Measurements from ENCODE around the gene FGF16. TPM values are rescaled to one million over a fixed set of nuclear protein-coding genes. Genes with fewer than 3 reads are reported as not detected.
"Not testable (repeated sequence)": the region's sequence is repeated elsewhere in the genome, so short reads cannot be mapped to it uniquely, and the experiment has no call there.

Gene FGF16
- total and polyA plus RNA-seq, 4 donors, result 0.30 to 1.1 (median 0.76) TPM

GRCh38 chrX:77493677-77494553 is 46.7 kb downstream of the FGF16 start:
- Histone ChIP-seq H3K27me3 (ENCODE audit: control insufficient read depth, insufficient read depth, low read length) (no peaks in the 10 kb centered on the region), H3K4me3 (ENCODE audit: low read depth, low read length) (no peak overlapping the region), H3K4me1 (ENCODE audit: control insufficient read depth, insufficient read depth, low read length) (no peaks in the 10 kb centered on the region), H3K36me3 (ENCODE audit: control insufficient read depth, insufficient read depth, low read length) (no peaks in the 10 kb centered on the region), H3K27ac (ENCODE audit: low read depth, low read length) (no peak overlapping the region), H3K9me3 (ENCODE audit: control insufficient read depth, insufficient read depth, low read length) (no peaks in the 10 kb centered on the region)
- no peak for DNase-seq (ENCODE audit: low read depth in 4 of 6, low spot score in 6 of 6)
- WGBS (ENCODE audit: insufficient coverage), result 56% methylated on average over 19 of the region's 20 CpGs

- not testable (repeated sequence) for H3K27ac ChIP-seq (ENCODE audit: low read depth, low read length); H3K27me3 ChIP-seq (ENCODE audit: control insufficient read depth, insufficient read depth, low read length); DNase-seq (ENCODE audit: low read depth in 4 of 6, low spot score in 6 of 6); H3K36me3 ChIP-seq (ENCODE audit: control insufficient read depth, insufficient read depth, low read length); H3K4me1 ChIP-seq (ENCODE audit: control insufficient read depth, insufficient read depth, low read length); H3K4me3 ChIP-seq (ENCODE audit: low read depth, low read length); H3K9me3 ChIP-seq (ENCODE audit: control insufficient read depth, insufficient read depth, low read length)
- WGBS (ENCODE audit: insufficient coverage), result no CpG with 5 or more reads among the region's 1 CpG
Observed at GRCh38 chrX:77500164-77500563, 53.0 kb downstream of the FGF16 start.

- no CpG with 5 or more reads among the region's 2 CpGs for WGBS (ENCODE audit: insufficient coverage)
- H3K27me3 ChIP-seq (ENCODE audit: control insufficient read depth, insufficient read depth, low read length), result no peaks in the 10 kb centered on the region
Observed at GRCh38 chrX:77502951-77503525, 55.8 kb downstream of the FGF16 start.

GRCh38 chrX:77505227-77505626 is 58.0 kb downstream of the FGF16 start:
- Histone ChIP-seq H3K27ac (ENCODE audit: low read depth, low read length) (no peak overlapping the region), H3K27me3 (ENCODE audit: control insufficient read depth, insufficient read depth, low read length) (no peaks in the 10 kb centered on the region), H3K9me3 (ENCODE audit: control insufficient read depth, insufficient read depth, low read length) (no peaks in the 10 kb centered on the region), H3K36me3 (ENCODE audit: control insufficient read depth, insufficient read depth, low read length) (no peaks in the 10 kb centered on the region), H3K4me1 (ENCODE audit: control insufficient read depth, insufficient read depth, low read length) (no peaks in the 10 kb centered on the region), H3K4me3 (ENCODE audit: low read depth, low read length) (no peak overlapping the region)
- DNase-seq (ENCODE audit: low read depth in 4 of 6, low spot score in 6 of 6), result no peak
- WGBS (ENCODE audit: insufficient coverage), result 67% methylated on average over 1 of the region's 2 CpGs

More at GRCh38 chrX:77502951-77503525, 55.8 kb downstream of the FGF16 start:
- Histone ChIP-seq H3K27ac (ENCODE audit: low read depth, low read length) (no peak overlapping the region), H3K36me3 (ENCODE audit: control insufficient read depth, insufficient read depth, low read length) (no peaks in the 10 kb centered on the region), H3K9me3 (ENCODE audit: control insufficient read depth, insufficient read depth, low read length) (no peaks in the 10 kb centered on the region), H3K4me3 (ENCODE audit: low read depth, low read length) (no peak overlapping the region), H3K4me1 (ENCODE audit: control insufficient read depth, insufficient read depth, low read length) (no peaks in the 10 kb centered on the region)
- DNase-seq (ENCODE audit: low read depth in 4 of 6, low spot score in 6 of 6), result no peak

Data from spinal cord (tissue), 10 donors.